ENCODE data around the gene OR6K2.

OR6K2 gene

DNA sequence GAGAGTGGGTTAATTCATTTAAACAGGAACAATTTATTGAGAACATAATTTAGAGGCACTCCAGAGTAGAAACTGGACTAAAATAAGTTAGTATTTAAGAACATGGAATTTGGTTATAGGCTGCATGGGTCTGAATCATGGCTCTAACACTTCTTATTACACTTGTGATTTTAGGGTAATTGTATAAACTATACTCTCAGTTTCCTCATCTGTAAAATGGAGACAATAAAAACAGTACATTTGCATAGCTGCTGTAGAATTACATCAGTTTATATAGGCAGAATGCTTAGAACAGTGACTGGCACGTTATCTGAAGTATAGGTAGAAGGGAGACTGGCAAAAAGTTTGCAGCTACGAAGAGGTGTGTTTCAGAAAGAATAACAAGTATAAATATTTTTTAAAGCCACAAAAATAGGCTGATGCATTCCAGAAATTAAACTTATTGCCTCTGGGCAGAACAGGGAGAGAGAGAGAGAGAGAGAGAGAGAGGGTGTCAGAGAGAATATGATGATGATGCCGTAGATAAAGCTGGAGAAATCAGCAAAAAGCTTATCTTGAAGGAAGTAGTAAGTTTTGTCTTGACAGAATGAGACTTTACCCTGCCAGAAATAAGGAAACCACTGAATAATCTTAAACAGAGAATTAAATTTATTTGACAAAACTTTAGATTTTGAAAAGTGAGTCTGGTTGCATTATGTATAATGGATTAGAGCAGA, 28.2 kb upstream of the OR6K2 start:
- Mint-ChIP-seq H3K27me3 (ENCODE audit: low read depth, poor library complexity) (no peaks in the 10 kb centered on the region), H3K9me3 (no peaks in the 10 kb centered on the region), H3K4me3 (no peak overlapping the region), H3K36me3 (ENCODE audit: low read depth) (no peaks in the 10 kb centered on the region), H3K27ac (no peak overlapping the region), H3K4me1 (no peaks in the 10 kb centered on the region)
- TF ChIP-seq, protein P1, sequence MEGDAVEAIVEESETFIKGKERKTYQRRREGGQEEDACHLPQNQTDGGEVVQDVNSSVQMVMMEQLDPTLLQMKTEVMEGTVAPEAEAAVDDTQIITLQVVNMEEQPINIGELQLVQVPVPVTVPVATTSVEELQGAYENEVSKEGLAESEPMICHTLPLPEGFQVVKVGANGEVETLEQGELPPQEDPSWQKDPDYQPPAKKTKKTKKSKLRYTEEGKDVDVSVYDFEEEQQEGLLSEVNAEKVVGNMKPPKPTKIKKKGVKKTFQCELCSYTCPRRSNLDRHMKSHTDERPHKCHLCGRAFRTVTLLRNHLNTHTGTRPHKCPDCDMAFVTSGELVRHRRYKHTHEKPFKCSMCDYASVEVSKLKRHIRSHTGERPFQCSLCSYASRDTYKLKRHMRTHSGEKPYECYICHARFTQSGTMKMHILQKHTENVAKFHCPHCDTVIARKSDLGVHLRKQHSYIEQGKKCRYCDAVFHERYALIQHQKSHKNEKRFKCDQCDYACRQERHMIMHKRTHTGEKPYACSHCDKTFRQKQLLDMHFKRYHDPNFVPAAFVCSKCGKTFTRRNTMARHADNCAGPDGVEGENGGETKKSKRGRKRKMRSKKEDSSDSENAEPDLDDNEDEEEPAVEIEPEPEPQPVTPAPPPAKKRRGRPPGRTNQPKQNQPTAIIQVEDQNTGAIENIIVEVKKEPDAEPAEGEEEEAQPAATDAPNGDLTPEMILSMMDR (IDR thresholded peaks at IDR 0.05), result no peak
- no peak for DNase-seq

DNA sequence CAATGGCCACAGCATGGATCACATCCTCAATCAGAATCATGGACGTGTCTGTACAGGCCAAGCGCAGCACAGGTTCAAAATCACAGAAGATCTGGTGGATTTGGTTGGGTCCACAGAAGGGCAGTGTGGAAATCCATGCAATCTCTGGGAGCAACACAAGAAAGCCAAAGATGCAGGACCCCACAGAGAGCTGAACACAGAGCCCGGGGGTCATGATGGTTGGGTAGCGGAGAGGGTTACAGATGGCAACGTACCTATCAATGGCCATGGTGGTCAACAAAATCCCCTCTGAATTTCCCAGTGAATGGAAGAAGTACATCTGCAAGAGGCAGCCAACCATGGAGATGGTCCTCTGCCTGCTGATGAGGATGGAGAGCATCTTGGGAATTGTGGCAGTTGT, 24.0 kb upstream of the OR6K2 start:
- Mint-ChIP-seq H3K4me3 (no peak overlapping the region), H3K27ac (no peak overlapping the region), H3K36me3 (ENCODE audit: low read depth) (no peaks in the 10 kb centered on the region), H3K4me1 (no peaks in the 10 kb centered on the region), H3K27me3 (ENCODE audit: low read depth, poor library complexity) (no peaks in the 10 kb centered on the region), H3K9me3 (no peaks in the 10 kb centered on the region)
- DNase-seq, result no peak
- TF ChIP-seq, protein P1 (IDR thresholded peaks at IDR 0.05), result no peak

DNA sequence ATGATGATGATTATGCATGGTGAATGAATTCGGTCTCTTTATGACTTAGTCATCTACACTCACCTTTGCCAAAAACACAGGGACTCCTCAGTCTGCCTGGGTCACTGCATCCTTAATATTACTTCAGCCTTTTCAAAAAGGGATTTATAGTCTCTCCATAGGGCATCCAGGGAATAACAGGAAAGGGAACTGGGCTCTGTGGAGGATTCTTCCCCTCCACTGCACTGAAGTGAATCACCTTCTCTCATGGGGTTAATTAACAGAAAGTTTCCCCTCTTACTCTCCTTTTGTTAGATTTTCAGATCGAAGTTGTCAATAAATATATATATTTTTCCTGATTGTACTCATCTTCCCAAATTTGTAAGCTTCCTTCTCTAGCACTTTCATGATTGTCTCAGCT, 20.2 kb upstream of the OR6K2 start, which contains the start of gene OR6K3:
OR6K3 (minus strand) TSS at position 101 of the 400 bp plus-strand sequence. CDS start 2,605 bp downstream, outside the sequence.
- Mint-ChIP-seq H3K36me3 (ENCODE audit: low read depth) (no peaks in the 10 kb centered on the region), H3K27me3 (ENCODE audit: low read depth, poor library complexity) (no peaks in the 10 kb centered on the region), H3K9me3 (no peaks in the 10 kb centered on the region), H3K4me1 (no peaks in the 10 kb centered on the region), H3K4me3 (no peak within 1 kb of the TSS), H3K27ac (no peak within 1 kb of the TSS)
- DNase-seq, result no peak
- TF ChIP-seq, protein P1 (IDR thresholded peaks at IDR 0.05), result no peak

DNA sequence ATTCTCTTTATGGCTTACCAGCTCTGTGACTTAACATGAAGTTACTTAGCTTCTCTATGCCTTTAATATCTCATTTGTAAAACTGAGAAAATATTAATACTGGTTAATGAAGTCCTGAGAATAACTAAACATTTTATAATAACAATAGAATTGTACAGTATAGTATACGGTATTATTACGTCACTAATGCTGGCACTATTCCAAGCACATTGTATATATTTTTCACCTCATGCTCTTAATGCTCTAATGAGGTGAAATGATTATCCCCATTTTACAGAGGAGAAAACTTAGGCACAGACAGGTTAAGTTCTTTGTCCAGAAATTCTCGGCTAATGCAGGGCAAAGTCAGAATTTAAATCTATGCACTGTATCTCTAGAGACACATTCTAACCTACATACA, 19.2 kb upstream of the OR6K2 start:
- H3K36me3 Mint-ChIP-seq (ENCODE audit: low read depth), result no peaks in the 10 kb centered on the region
- no peak for DNase-seq
- no peaks in the 10 kb centered on the region for H3K9me3 Mint-ChIP-seq
- peaks cover 5% of the 10 kb centered on the region for H3K27me3 Mint-ChIP-seq (ENCODE audit: low read depth, poor library complexity)
- no peaks in the 10 kb centered on the region for H3K4me1 Mint-ChIP-seq
- TF ChIP-seq, protein P1 (IDR thresholded peaks at IDR 0.05), result no peak
- H3K4me3 Mint-ChIP-seq, result no peak overlapping the region
- no peak overlapping the region for H3K27ac Mint-ChIP-seq

DNA sequence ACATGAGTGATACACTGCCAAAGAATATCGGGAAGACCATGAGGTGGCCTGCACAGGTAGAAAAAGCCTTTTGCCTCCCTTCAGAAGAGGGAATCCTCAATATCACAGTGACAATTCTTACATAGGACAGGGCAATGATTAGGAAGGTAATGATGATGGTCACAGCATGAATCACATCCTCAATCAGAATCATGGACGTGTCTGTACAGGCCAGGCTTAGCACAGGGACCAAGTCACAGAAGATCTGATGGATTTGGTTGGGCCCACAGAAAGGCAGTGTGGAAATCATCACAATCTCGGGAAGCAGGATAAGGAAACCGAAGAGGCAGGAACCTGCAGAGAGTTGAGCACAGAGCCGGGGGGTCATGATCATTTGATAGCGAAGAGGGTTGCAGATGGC, 16.9 kb upstream of the OR6K2 start:
- no peak overlapping the region for H3K4me3 Mint-ChIP-seq
- no peak overlapping the region for H3K27ac Mint-ChIP-seq
- no peaks in the 10 kb centered on the region for H3K36me3 Mint-ChIP-seq (ENCODE audit: low read depth)
- TF ChIP-seq, protein P1 (IDR thresholded peaks at IDR 0.05), result no peak
- H3K4me1 Mint-ChIP-seq, result no peaks in the 10 kb centered on the region
- no peaks in the 10 kb centered on the region for H3K9me3 Mint-ChIP-seq
- H3K27me3 Mint-ChIP-seq (ENCODE audit: low read depth, poor library complexity), result peaks cover 13% of the 10 kb centered on the region
- no peak for DNase-seq

DNA sequence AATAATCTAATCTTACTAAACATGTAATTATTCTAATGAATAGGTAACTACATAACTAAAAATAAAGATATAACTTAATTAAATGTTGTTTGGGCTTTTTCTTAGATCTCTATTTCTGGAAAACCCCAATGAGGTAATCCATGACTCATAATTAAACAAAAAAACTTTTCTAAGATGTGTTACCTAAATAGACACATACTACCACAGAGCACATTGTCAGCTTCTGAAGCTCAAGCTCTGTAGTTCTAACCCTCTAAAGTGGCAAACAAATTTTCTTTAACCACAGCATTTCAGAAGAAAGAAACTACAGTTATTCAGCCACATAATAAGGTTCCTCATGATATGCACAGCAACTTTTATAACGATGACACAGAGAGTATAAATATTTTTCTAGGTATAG, 15.9 kb upstream of the OR6K2 start:
- H3K27me3 Mint-ChIP-seq (ENCODE audit: low read depth, poor library complexity), result peaks cover 13% of the 10 kb centered on the region
- no peaks in the 10 kb centered on the region for H3K4me1 Mint-ChIP-seq
- H3K4me3 Mint-ChIP-seq, result no peak overlapping the region
- TF ChIP-seq, protein P1 (IDR thresholded peaks at IDR 0.05), result no peak
- H3K27ac Mint-ChIP-seq, result no peak overlapping the region
- DNase-seq, result no peak
- no peaks in the 10 kb centered on the region for H3K36me3 Mint-ChIP-seq (ENCODE audit: low read depth)
- no peaks in the 10 kb centered on the region for H3K9me3 Mint-ChIP-seq
